Measurements from ENCODE around the gene CPSF2. TPM values are rescaled to one million over a fixed set of nuclear protein-coding genes. Genes with fewer than 3 reads are reported as not detected.
"Not testable (repeated sequence)": the region's sequence is repeated elsewhere in the genome, so short reads cannot be mapped to it uniquely, and the experiment has no call there.

The CPSF2 gene
- total RNA-seq, 1 donor from 2014 or later: 80.3 TPM

DNA sequence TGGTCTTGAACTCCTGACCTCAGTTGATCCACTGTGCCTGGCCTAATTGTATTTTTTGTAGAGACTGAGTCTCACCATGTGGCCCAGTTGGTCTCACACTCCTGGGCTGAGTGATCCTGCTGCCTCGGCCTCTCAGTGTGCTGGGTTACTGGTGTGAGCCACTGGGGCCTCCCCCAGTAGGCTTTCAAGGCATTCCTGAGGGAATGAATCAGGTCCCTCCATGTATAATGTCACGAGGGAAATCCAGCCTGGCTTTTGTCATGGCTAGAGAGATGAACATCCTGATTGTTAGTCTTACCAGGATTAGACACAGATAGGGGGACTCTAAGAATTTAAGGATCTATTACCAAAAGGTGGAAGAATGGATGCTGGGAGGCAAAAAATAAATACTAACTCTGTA is 51.9 kb downstream of the CPSF2 start:
- no peak for DNase-seq (ENCODE audit: low spot score)
- TF ChIP-seq, protein P1, sequence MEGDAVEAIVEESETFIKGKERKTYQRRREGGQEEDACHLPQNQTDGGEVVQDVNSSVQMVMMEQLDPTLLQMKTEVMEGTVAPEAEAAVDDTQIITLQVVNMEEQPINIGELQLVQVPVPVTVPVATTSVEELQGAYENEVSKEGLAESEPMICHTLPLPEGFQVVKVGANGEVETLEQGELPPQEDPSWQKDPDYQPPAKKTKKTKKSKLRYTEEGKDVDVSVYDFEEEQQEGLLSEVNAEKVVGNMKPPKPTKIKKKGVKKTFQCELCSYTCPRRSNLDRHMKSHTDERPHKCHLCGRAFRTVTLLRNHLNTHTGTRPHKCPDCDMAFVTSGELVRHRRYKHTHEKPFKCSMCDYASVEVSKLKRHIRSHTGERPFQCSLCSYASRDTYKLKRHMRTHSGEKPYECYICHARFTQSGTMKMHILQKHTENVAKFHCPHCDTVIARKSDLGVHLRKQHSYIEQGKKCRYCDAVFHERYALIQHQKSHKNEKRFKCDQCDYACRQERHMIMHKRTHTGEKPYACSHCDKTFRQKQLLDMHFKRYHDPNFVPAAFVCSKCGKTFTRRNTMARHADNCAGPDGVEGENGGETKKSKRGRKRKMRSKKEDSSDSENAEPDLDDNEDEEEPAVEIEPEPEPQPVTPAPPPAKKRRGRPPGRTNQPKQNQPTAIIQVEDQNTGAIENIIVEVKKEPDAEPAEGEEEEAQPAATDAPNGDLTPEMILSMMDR (IDR thresholded peaks at IDR 0.05; ENCODE audit: unreplicated experiment): no peak
- H3K27ac Mint-ChIP-seq (ENCODE audit: unreplicated experiment): no peak overlapping the region
- H3K36me3 Mint-ChIP-seq (ENCODE audit: low read depth, unreplicated experiment): no peaks in the 10 kb centered on the region
- peaks cover 2% of the 10 kb centered on the region for H3K4me1 Mint-ChIP-seq (ENCODE audit: unreplicated experiment)
- no peaks in the 10 kb centered on the region for H3K27me3 Mint-ChIP-seq (ENCODE audit: unreplicated experiment)
- no peaks in the 10 kb centered on the region for H3K9me3 Mint-ChIP-seq (ENCODE audit: unreplicated experiment)
- no peak overlapping the region for H3K4me3 Mint-ChIP-seq (ENCODE audit: unreplicated experiment)

DNA sequence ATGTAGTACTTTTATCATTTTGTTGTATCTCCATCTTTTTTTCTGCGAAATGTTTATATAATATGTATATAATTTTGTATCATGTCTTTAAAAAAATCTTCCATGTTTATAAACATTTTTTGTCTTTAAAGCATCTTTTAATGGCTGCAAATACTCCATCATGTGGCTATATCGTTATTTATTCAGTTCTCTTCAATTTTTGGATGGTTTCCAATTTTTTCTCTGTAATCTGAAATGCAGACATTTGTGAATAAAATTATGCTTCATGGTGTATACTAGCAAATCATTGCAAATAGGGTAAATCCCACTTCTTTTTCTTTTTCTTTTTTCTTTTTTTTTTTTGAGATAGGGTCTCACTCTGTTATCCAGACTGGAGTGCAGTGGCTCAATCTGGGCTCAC is 54.0 kb downstream of the CPSF2 start:
- H3K4me3 Mint-ChIP-seq (ENCODE audit: unreplicated experiment): no peak overlapping the region
- peaks cover 2% of the 10 kb centered on the region for H3K27me3 Mint-ChIP-seq (ENCODE audit: unreplicated experiment)
- H3K36me3 Mint-ChIP-seq (ENCODE audit: low read depth, unreplicated experiment): no peaks in the 10 kb centered on the region
- no peaks in the 10 kb centered on the region for H3K9me3 Mint-ChIP-seq (ENCODE audit: unreplicated experiment)
- H3K4me1 Mint-ChIP-seq (ENCODE audit: unreplicated experiment): peaks cover 2% of the 10 kb centered on the region
- DNase-seq (ENCODE audit: low spot score): no peak
- TF ChIP-seq, protein P1 (IDR thresholded peaks at IDR 0.05; ENCODE audit: unreplicated experiment): no peak
- H3K27ac Mint-ChIP-seq (ENCODE audit: unreplicated experiment): no peak overlapping the region

DNA sequence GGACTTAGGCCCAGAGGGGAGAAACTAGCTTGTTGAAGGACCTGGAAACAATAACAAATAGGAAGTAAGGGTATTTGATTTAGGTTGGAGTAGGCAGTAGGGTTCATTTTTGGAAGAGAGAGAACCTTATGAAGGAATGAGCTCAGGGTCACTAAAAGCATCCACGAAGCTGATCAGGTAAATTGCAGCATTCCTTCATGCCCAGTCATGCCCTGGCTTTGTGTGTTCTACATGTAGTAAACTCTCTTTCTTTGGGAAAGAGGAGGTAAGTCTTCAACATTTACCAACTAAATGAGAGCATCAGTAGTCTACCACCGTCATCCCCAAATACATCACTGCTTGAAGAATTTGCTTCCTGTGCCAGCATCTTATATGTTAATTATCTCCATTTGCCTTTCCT is 54.7 kb downstream of the CPSF2 start:
- peaks cover 2% of the 10 kb centered on the region for H3K4me1 Mint-ChIP-seq (ENCODE audit: unreplicated experiment)
- no peaks in the 10 kb centered on the region for H3K36me3 Mint-ChIP-seq (ENCODE audit: low read depth, unreplicated experiment)
- no peaks in the 10 kb centered on the region for H3K9me3 Mint-ChIP-seq (ENCODE audit: unreplicated experiment)
- TF ChIP-seq, protein P1 (IDR thresholded peaks at IDR 0.05; ENCODE audit: unreplicated experiment): no peak
- DNase-seq (ENCODE audit: low spot score): no peak
- peaks cover 2% of the 10 kb centered on the region for H3K27me3 Mint-ChIP-seq (ENCODE audit: unreplicated experiment)
- no peak overlapping the region for H3K4me3 Mint-ChIP-seq (ENCODE audit: unreplicated experiment)
- H3K27ac Mint-ChIP-seq (ENCODE audit: unreplicated experiment): no peak overlapping the region

DNA sequence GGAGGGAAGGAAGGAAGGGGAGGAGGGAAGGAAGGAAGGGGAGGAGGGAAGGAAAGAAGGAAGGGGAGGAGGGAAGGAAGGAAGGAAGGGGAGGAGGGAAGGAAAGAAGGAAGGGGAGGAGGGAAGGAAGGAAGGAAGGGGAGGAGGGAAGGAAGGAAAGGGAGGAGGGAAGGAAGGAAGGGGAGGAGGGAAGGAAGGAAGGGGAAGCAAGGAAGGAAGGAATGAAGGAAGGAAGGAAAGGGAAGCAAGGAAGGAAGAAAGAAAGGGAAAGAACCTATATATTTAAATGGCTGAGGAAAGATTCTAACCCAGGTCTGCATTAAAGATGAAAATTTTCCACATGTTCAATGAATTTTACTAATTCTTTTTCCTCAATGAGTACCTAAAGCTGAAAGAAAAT is 57.4 kb downstream of the CPSF2 start:
- H3K27ac Mint-ChIP-seq (ENCODE audit: unreplicated experiment); H3K27me3 Mint-ChIP-seq (ENCODE audit: unreplicated experiment); H3K4me3 Mint-ChIP-seq (ENCODE audit: unreplicated experiment); H3K4me1 Mint-ChIP-seq (ENCODE audit: unreplicated experiment); H3K36me3 Mint-ChIP-seq (ENCODE audit: low read depth, unreplicated experiment); DNase-seq (ENCODE audit: low spot score); H3K9me3 Mint-ChIP-seq (ENCODE audit: unreplicated experiment): not testable (repeated sequence)

DNA sequence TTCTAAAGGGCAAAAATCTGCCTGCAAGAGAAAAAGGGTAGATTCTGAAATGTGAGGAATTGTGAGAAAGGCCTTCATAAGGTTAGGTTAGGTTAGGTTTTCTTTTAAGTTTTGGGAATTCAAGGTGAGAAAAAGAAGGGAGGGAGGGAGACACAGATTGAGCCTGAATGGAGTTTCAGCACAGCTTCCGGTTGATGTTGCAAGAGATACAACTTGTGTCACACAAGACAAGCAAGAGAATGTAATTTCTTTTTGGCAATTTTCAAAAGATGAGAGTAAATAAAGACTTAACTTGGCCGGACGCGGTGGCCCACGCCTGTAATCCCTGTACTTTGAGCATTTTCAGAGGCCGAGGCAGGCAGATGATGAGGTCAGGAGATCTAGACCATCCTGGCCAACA is 63.8 kb downstream of the CPSF2 start:
- Mint-ChIP-seq H3K4me3 (ENCODE audit: unreplicated experiment) (no peak overlapping the region), H3K4me1 (ENCODE audit: unreplicated experiment) (no peaks in the 10 kb centered on the region), H3K9me3 (ENCODE audit: unreplicated experiment) (peaks cover 4% of the 10 kb centered on the region), H3K27me3 (ENCODE audit: unreplicated experiment) (peaks cover 5% of the 10 kb centered on the region), H3K36me3 (ENCODE audit: low read depth, unreplicated experiment) (peaks cover 5% of the 10 kb centered on the region), H3K27ac (ENCODE audit: unreplicated experiment) (no peak overlapping the region)
- no peak for DNase-seq (ENCODE audit: low spot score)
- TF ChIP-seq, protein P1 (IDR thresholded peaks at IDR 0.05; ENCODE audit: unreplicated experiment): no peak

DNA sequence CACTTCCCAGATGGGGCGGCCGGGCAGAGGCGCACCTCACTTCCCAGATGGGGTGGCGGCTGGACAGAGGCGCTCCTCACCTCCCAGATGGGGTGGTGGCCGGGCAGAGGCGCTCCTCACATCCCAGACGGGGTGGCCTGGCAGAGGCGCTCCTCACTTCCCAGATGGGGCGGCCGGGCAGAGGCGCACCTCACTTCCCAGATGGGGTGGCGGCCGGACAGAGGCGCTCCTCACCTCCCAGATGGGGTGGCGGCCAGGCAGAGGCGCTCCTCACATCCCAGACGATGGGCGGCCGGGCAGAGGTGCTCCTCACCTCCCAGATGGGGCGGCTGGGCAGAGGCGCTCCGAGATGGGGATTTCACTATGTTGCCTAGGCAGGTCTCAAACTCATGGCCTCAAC is 65.8 kb downstream of the CPSF2 start:
- DNase-seq (ENCODE audit: low spot score); H3K4me1 Mint-ChIP-seq (ENCODE audit: unreplicated experiment); H3K4me3 Mint-ChIP-seq (ENCODE audit: unreplicated experiment); H3K9me3 Mint-ChIP-seq (ENCODE audit: unreplicated experiment); H3K36me3 Mint-ChIP-seq (ENCODE audit: low read depth, unreplicated experiment); H3K27me3 Mint-ChIP-seq (ENCODE audit: unreplicated experiment); H3K27ac Mint-ChIP-seq (ENCODE audit: unreplicated experiment): not testable (repeated sequence)

Measured in endothelial cell (in vitro differentiated cells).